ELF-1 (cell line): ENCODE data around the gene BPIFB1.

Experiments used
- DNase-seq: peaks from one replicate; pipeline ENCODE4 v3.0.0-alpha.2; 2016; ENCODE audit warnings: low read depth, low spot score

The BPIFB1 gene

DNA sequence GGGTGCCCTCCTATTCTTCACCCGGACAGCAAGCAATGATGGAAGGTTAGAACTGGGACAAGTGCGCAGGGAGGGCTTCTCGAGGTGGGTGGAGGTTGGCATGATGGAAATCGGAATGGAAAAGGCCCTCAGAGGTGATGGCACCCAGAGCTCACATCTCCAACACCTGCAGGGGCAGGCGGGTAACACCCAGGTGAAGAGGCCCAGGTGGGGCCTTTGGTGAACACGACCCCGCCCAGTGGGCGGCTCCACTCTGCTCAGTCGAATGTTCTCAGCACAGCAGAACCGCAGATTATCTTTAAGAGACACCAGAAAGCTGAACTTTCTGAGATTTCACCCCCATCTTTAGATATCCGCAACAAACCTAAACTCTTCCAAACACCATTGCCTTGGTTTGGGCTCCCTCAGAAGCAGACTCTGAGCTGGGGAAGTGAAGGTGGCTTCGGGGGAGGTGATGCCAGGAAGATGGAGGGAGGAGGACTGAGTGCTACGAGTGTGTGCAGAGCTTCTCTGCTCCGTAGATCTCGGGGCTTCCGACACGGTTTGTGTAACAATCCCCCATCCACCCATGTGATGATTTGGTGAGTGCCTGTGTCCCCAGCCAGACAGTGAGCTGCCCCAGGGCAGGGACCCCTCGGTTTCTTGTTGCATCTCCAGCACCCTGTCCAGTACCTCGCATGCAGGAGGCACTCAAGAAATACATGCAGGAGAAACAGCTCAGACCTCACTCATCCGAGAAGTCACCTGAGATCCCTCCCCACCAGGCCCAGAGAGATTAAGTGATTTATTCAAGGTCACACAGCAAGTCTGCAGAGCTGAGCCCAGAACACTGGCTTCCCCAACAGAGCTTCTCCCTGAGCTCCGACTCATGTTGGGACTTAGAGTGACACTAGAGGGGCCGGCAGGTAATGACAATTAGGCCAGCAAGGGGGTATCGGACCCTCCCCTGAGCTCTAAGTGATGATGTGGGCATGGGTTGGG is 45.4 kb downstream of the BPIFB1 start:
- no peak for DNase-seq

DNA sequence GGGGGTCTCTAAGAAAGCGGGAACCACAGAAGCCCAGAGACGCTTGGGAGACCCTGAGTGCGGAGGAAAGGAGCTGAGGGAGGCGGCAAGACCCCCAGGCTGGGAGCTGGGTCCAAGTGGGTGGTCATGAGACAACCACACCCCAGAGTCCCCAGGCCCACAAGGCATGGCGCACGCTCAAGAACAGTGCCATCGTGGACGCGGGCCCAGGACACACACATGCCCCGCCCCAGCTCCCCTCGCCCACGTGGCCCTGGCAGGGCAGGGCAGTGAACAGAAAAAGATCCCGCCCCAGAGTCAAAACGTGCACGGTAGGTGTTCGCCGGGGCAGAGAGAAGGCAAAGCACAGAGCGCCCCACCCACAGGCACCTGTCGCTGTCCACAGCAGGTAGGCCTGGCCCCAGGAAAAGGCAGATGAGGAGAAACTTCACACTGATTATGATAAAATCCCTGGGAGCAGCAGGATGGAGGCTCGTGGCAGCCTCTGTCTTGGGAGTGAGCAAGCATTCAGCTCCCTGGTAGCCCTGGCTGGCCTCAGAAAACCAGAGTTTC is 50.0 kb downstream of the BPIFB1 start:
- DNase-seq, result no peak

DNA sequence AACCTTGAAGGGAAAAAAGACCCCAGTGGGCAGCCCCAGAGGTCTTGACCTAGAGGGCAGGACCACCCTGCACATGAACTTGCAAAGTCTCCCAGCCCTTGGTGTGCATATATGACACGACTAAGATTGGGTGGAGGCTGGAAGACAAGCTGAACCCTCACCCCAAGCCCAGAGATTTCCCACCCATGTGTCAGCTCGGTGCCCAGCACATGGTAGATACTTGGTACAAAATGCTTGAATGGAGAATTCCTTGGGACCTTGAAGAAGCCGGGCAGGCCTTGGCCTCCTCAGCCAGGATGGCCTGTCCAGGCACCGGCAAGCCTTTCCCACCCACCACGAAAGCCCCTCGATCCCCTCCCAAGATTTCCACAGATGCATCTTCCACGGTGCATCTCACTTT is 50.6 kb downstream of the BPIFB1 start:
- no peak for DNase-seq

DNA sequence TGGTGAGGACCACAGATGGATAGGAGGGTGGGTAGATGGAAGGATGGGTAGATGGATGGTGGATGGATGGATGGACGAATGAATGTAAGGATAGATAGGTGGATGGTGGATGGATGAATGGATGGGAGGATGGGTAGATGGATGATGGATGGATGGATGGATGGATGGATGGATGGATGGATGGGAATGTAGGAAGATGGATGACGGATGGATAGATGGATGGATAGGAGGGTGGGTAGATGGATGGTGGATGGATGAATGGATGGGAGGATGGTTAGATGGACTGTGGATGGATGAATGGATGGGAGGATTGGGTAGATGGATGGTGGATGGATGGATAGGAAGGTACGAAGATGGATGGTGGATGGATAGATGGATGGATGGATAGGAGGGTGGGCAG is 51.1 kb downstream of the BPIFB1 start:
- DNase-seq, result no peak

DNA sequence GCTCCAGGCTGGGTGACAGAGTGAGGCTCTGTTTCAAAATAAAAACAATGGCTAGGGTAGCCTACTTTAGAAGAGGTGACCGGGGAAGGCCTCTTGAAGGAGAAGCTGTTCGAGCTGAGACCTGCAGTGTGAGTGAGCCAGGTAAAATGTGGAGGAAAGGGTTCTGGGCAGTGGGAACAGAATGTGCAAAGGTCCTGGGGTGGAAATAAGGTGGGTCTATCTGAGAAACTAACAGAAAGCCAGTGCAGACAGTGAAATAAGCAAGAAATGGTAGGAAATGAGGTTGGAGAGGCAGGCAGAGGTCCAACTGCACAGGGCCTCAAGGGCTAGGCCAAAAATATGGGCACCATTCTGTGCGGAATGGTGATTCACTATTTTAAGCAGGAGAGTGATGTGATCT is 53.4 kb downstream of the BPIFB1 start:
- no peak for DNase-seq

DNA sequence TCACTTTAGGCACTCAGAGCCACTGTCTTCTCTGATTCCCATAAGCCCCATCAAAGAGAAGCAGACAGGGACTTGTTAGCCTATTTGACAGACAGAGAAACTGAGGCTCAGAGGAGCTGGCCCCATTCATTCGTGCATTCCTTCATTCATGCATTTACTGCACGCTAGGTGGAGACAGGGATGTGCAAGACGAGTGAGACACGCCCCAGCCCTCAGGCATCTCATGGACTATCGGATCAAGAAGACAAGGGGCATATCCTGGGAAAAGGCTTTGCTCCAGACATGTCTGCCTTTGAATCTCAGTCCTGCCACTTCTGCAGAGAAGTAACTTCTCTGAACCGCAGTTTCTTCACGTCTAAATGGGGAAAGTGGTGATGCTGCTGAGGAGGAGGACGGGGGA is 54.1 kb downstream of the BPIFB1 start:
- DNase-seq, result peak; percentile 21

DNA sequence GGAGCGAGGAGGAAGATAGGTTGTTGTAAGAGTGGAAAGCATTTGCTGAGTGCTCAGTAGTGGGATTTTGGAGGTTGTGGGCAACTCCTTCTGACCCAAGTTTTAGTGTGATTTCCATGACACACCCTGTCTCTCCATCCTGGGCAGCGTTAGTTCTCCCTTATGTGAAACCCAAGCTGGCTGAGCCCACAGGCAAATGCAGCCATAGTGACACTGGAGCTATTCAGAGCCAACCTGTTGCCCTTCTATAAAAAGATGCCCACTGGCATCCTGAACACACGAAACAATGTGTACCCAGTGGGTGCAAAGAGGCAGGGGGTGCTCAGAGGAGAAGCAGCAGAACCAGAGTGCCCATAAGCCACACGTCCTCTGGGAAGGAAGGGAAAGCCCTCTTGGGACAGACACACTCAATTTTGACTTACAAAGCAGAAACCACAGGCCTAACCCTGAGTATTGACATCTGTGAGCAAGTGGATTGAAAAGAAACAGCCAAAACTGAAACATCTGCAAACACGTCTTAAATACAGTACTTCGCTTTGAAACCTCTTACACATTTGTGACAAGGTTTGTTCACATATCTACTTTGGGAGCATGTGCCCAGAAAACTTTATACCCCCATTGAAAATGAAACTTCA is 54.6 kb downstream of the BPIFB1 start:
- no peak for DNase-seq

DNA sequence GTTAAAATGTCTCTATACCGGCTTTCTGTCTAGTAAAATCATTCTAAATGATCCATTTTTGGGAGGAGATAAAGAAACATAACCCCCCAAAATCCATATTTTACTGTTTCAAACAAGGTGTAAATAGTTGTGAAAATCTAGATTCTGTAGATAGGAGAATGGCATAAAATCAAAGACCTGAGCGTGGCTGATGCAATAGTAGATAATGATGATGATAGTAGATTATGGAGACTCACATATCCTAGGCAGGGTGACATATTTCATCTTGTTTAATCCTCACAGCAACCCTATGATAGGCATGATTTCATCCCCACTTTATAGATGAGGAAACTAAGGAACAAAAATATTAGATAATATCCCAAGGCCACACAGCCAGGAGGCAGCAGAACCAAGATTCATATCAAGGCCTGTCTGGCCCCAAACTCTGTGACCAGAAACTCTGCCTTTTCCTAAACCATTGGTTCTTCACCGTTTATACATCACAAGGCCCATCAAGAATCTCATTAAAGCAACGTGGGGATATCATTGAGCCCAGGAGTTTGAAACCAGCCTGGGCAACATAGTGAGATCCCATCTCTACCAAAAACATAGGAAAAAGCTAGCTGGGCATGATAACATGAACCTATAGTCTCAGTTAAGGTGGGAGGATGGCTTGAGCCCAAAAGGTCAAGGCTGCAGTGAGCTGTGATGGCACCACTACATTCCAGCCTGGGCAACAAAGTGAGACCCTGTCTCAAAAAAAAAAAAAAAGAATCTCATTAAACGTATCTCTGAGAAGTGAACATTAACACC is 55.6 kb downstream of the BPIFB1 start:
- DNase-seq, result no peak

DNA sequence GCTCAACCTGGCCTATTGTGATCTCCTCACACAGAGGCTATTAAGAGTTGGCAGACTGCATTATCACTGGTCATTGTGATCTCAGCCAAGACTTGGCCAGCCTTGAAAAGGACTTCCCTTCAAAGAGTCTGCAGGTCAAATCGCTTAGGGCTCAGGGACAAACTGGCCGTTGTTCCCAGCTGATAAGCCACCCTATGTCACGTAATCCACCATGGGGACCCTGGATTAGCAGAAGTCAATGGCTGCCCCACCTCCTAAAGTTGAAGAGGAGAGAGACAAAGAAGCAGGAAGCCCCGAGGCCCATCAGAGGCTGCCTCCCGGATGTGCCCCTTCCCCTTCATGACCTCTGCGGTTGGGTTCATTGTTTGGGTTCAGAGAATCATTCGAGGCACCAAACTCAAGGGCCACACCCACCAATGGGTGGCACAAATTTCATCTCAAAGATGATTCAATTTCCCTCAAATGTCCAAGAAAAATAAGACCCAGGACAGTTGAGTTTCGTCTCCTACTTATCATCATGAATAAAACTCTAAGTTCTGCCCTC is 56.6 kb downstream of the BPIFB1 start:
- DNase-seq, result peak; percentile 34

DNA sequence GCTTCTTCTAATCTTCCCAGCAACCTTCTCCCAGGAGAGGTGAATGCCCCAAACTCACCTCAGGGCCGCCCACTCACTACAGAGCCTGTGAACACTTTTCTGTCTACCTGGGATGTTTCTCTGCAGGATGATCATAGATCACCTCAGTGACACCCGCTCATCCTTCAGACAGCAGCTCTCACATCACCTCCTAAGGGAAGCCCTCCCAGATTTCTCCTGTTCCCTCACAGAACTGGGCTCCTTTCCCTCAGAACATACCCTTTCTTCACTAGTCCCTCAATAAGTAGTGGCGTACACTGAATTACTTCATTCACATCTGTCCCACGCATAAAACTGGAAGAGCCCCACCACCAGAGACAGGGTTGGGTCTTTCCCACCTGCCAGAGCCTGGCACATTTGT is 60.5 kb downstream of the BPIFB1 start:
- no peak for DNase-seq

DNA sequence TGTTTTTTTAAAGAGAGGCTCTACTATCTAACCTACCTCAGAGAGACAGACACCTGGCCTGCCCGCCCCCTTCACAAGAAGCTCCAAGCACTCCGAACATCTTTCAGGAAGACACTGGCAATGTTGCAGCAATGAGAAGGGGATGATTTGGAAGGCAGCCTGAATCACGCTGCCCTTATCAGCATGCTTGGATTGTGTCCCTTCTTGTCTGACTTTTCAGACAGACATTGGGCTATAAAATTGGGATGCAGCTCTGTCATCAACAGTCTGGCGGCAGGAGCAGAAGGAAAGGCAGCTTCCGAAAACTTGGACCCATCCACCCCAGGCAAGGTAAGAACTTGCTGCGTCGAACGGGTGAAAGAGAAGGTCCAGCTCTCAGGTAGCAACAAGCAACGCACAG is 62.3 kb downstream of the BPIFB1 start:
- DNase-seq, result no peak

DNA sequence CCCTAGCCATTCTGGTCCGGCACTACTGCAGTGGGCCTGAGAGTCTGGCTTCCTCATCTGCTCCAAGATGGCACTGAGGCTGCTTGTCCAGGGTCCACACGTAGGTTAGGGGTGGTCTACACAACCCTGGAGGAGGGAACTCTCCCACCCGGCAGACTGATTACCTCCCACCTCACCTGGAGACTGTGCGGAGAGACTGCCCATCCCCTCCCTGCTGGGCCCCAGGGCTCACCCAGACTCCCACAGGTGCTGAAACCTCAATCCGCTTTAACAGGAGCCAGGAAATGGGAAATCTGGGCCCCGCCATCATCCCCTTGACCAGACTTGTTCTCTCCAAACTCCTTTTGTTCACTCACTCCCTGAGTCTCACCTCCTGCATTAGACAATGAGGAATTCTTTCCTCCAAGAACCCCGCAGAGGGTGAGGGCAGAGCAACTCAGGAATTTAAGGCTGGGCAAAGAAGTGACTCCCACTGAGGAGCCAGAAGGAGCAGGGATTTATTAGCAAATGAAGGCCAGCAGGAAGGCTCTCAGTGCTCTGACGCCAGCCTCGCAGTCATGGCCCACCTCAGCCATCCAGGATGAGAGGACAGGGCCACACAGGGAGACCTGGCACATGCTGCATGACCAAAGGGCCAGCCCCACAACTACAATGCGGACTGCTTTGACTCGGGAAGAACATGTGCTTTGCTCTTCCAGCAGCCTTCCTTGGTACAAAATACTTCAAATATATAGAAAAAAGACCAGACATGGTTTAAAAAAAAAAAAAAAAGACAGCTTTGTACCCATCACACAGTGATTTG is 65.3 kb downstream of the BPIFB1 start:
- DNase-seq, result peak; percentile 15

DNA sequence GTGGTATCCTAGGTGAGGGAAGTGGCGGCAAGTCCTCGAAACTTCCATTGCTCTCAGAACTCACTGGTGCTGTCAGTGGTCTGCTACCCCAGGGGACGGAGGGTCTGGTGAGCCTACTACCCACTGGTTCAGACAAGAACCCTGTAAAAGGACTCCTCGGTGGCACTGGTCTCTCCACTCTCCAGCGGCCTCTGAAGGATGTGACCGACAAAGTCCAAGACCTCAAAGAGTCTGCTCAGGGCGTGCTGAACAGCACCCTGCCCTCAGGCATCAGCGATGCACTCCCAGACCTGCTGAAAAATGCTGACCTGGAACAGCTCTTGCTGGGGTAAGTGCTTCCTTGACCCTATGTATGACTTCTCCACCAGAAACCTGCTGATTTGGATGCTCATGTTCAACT is 66.5 kb downstream of the BPIFB1 start:
- peak; percentile 27 for DNase-seq

DNA sequence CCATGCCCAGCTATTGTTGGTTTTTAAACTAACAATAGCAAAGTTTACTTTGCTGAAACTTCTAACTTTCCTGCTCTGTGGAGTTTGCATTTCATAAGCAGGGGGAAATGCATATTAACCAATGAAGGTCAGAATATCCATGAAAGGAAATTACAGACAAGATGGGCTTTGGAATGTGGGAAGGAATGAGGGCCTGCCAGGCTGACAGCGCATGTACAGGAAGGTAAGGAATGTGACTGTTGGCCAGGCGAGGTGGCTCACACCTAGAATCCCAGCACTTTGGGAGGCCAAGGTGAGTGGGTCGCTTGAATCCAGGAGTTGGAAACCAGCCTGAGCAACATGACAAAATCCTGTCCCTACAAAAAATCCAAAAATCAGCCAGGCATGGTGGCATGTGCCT is 68.7 kb downstream of the BPIFB1 start:
- DNase-seq, result peak; percentile 36

DNA sequence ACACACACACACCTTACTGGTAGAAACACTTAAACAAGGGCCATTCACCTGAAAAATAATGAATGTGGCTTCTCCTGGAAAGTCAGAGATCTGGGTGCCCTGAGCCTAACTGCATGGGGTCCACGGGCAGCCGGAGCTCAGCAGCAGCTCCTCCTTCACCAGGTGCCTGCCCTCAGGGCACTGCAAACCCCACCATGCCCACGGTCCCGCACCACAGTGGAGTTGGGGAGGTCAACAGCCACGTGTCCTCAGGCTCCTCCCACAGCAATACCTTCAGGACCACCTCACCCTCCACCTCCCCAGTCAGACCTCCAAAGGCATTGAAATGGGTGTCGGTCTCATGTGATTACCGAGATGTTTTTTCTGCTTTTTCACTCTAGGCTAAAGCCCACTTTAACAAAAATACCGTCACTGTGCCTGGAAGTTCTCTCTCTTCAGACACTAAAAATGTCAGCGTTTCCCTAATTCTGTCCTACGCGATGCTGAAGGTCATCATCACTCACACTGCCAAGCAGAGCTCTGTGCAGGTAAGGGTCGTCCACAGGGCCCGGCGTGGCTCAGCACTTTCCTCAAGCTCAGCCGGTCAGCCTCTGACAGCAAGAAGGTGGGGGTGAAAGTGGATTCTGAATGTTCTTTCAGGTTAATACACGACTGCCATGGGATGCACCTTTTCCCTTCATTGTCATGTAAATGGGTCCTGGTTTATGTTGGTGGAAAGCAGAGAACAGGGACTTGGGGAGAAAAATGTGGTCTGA is 69.4 kb downstream of the BPIFB1 start:
- peak; percentile 25 for DNase-seq

DNA sequence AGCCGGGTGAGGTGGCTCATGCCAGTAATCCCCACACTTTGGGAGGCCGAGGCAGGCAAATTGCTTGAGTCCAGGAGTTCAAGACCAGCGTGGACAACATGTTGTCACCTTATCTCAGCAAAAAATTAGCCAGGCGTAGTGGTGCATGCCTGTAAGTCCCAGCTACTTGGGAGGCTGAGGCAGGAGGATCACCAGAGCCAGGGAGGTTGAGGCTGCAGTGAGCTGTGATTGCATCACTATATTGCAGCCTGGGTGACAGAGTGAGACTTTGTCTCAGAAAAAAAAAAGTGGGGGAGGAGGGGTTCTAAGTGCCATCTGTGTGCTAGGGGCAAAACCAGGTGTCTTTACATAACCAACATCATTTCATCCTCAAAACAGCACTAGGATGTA is 70.0 kb downstream of the BPIFB1 start:
- DNase-seq, result no peak
